GM23248 (cell line): ENCODE data around the gene LRCOL1.

Experiments used
- EZH2 ChIP-seq: fragments of 200-600 bp; sonication (generic); IDR thresholded peaks from 2 replicates; pipeline ENCODE4 v1.6.1; 2018; ENCODE audit warnings: antibody characterized with exemption, mild to moderate bottlenecking; ENCODE audit not compliant: insufficient read depth, poor library complexity, severe bottlenecking
- EZH2phosphoT487 ChIP-seq: fragments of 200-600 bp; sonication (generic); IDR thresholded peaks from 2 replicates; pipeline ENCODE4 v1.6.1; 2018; ENCODE audit warnings: antibody characterized with exemption, moderate library complexity, mild to moderate bottlenecking, low read depth; ENCODE audit not compliant: insufficient read depth

- TF ChIP-seq EZH2 (no peak), EZH2phosphoT487 (no peak)
Measured at GRCh38 chr12:132588319-132588718, 22.1 kb downstream of the LRCOL1 start.
